ENCODE results near the gene RNF187.
A peak's percentile ranks its signal among the peaks of the same experiment; 100 is the strongest.

RNF187 gene

DNA sequence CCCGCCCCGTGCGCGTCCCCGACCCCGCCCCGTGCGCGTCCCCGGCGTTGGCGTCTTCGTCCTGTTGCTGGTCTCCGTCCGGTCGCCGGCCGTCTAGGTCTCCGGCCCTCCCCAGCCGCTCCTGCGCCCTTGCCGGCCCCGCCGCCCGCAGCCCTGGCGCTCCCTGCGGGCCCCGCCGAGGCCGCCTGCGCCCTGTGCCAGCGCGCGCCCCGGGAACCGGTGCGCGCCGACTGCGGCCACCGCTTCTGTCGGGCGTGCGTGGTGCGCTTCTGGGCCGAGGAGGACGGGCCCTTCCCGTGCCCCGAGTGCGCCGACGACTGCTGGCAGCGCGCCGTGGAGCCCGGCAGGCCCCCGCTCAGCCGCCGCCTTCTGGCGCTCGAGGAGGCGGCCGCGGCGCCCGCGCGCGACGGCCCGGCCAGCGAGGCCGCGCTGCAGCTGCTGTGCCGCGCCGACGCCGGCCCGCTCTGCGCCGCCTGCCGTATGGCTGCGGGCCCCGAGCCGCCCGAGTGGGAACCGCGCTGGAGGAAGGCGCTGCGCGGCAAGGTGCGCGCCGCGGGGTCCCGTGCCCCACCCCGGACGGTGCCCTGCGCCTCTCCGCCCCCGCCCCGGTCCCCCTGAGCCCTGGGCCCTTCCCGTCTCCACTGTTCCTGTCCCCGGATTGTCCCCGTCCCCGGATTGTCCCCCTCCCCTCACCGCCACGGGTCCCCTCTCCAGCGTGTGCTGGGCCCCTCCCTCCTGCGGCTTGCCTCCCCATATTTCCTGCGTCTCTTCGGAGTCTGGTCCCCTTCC lies at the start of gene RNF187:
TSS of gene RNF187 (plus strand) at position 47 of the 789 bp plus-strand sequence.
- no peak for DNase-seq

DNA sequence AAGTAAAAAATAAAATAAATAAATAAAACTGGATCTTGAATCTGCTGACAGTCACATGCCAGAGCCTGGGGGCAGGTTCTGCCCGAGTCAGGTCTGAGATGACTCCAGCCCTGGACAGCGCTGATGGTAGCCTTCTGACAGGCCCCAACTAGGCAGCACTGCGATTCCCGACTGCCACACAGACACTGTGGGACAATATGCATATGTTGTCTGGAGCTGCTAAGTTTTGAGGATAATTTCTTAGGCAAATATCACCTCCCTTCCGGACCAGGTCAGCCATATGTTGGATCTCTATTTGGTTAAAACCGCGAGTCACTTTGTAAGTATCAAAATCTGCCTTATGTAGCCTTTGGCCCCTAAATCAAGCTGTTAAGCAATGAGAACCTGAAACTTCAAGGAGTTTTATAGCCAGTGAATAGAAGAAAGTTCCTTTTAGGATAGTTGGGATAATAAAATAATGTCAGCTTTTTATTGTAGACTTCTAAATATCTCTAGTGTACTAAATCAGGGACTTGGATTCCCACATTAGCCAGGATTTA lies 49.7 kb upstream of the RNF187 start:
- no peak for DNase-seq

DNA sequence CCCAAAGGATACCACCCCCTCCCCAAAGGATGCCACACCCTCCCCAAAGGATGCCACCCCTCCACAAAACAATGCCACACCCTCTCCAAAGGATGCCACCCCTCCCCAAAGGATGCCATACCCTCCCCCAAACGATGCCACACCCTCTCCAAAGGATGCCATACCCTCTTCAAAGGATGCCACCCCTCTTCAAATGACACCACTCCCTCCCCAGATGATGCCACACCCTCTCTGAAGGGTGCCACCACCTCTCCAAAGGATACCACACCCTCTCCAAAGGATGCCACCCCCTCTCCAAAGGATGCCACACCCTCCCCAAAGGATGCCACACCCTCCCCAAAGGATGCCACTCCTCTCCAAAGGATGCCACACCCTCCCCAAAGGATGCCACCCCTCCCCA lies 48.9 kb upstream of the RNF187 start:
- no peak for DNase-seq

DNA sequence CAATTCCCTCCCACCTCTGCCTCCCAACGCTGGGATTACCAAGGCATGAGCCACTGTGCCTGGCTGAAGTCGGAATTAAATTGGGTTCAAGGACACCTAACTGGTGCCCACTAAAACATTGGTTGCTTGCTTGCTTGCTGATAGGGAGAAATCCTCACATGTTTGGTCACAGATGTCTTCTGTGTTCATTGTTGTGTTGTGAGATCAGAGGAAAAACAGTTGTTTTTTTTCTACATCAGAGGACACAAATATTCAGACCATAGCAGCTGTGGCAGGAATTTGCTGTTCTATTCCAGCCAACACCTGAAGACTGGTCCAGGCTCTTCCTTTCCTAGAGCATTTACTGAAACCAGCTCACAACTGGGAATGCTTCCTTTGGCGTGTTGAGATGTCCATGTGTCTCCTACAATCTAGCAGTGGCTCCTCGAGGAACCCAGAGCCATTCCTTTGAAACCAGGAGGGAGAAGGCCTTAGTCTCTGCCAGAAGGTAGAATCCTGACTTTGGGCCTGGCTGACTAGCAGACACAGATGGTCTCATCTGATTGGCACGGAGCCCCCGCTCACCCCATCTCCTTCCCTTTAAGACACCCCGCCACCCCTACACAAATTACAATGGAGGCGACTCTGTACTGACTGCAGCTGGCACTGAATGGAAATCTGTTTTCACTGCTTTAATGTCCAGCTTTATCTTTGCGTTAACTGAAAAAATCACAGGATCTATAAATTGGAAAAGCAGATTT lies 46.3 kb upstream of the RNF187 start:
- no peak for DNase-seq

DNA sequence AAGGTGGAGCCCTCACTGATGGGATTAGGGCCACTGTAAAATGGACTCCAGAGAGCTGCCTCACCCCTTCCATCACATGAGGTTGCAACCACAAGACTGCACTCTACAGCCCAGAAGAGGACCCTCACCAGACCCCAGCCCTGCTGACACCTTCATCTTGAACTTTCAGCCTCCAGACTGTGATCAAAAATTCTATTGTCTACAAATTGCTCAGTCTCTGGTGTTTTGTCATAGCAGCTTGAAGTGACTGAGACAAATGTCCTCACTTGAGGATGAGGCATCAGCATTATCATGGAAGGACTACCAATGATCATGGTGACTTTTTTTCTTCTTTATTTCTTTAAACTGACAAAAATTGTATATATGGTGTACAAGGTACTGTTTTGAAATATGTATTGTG lies 43.8 kb upstream of the RNF187 start:
- no peak for DNase-seq

DNA sequence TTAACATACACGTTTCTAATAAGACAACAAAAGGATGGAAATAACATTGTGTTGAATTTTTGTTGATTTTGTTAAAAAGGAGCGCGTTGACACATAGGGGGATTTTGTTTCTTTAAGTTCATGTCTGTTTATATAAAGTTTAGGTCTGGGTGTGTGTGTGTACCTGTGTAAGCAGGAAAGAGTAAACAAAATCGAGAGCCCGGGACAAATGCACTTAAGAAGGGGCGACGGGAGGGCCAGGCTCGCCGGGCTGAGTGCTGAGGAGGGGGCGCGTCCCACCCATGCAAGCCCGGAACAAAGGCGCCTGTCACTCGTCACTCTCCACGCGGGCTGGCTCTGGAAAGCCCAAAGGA lies 41.7 kb upstream of the RNF187 start:
- no peak for DNase-seq

DNA sequence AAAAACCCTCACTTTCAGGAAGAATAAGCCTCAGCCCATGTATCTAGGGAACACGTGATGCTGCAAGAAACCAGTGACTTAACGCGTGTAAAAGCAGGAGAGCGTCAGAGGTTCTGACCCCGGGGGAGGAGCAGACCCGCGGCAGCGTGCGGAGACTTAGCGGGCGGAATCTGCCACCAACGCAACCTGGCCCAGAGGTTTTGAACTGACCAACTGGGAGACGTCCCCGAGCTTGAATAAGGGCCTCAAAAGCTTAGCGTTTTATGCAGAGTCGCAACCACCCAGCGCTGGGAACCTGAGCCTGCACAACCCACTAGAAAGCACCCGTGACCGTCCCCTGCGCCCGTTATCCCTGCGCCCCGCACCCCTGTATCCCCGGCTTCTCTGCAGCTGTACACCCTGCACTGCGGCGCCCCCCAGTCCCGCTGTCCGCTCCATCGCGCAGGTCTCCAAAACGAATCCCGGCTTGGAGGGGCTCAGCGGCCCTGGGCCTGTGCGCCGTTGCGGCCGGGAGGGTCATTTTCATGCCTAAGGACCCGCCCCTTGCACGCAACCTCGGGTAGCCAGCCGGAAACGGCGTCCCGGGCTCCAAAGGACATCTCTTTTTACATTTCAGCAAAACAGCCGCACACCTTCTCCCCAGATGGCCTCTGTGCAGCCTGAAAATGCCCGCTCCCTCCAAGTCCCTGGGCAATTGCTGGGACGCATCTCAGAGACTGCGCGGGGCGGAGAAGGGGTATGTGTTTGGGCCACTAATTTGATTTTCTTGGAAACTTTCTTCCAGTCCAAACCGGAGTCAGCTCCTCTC lies 41.1 kb upstream of the RNF187 start:
- DNase-seq: no peak

DNA sequence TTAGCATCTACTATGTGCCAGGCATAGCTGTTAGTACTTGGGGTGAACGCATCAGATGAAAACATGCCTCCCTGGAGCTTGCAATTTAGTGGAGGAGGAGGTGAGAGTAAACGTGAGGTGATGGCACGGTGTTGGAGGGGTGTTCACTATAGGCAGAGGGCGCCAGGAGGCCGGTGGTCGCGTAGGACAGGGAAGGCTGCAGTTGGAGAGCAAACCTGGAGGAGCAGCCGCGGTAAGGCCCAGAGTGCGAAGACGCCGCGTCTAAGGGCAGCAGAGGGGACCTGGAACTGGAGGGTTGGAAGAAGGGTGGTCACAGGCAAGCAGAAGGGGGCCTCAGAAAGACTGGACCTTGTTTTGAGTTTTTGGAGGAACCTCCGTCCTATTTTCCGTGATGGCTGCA lies 40.3 kb upstream of the RNF187 start:
- DNase-seq: no peak

DNA sequence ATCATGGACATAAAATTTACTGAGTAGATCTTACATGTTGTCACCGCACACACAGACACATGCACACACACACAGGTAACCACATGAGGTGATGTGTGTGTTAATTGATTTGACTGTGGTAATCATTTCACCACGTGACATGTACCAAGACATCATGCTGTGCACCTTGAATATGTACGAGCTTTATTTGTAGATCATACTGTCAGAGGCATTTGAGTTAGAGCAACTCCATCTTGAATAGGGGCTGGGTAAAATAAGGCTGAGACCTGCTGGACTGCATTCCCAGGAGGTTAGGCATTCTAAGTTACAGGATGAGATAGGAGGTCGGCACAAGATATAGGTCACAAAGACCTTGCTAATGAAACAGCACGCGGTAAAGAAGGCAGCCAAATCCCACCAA lies 38.8 kb upstream of the RNF187 start:
- DNase-seq: no peak

DNA sequence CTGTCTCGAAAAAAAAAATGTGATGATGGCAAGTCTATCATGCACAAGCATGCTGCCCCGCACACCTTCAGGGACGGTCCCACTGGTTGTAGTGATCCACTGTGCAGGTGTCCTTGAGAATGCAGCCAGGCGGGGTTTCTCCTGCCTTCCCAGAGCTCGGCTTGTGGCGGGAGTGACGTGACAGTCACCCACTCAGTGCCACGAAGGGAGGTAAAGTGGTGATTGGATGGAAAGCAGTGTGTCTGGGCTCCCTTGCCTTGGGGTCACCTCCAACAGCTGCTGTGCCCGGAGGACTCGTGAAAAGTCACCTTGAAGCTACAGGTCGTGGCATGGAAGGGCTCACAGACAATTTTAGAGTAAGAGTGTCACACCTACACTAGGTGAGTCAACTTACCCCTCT lies 37.0 kb upstream of the RNF187 start:
- no peak for DNase-seq

DNA sequence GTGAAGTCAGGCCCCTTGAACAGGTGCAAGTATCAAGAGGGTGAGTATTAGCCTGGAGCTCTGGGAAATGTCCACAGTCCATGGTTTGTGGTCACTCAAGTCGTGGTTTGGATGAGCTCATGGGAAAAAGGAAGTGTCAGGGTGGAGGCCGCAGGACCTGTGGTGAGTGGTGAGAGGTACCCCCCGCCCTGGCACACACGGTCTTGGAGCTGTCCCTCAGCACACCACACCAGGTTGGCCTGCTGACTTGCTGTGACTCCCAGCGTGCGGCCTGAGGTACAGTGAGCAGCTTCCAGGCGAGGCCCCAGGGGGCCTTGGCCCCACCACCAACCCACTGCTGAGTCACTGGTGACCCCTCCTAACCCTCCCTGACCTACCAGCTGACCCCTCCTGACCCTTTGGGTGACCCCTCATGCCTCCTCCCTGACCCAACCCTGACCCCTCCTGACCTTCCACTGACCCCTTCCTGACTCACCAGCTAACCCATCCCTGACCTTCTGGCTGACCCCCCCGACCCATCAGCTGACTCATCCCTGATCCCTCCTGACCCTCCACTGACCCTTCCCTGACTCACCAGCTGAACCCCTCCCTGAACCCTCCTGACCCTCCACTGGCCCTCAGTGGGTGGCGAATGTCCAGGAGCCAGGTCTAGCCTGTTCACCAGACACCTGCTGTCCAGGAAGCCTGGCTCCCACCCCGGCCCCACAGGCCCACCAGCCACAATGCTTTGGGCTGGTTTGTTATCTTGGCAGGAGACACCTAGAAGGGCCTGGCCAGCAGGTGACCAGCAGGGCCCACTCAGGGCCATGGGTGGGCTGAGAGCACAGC lies 34.8 kb upstream of the RNF187 start:
- DNase-seq: no peak

DNA sequence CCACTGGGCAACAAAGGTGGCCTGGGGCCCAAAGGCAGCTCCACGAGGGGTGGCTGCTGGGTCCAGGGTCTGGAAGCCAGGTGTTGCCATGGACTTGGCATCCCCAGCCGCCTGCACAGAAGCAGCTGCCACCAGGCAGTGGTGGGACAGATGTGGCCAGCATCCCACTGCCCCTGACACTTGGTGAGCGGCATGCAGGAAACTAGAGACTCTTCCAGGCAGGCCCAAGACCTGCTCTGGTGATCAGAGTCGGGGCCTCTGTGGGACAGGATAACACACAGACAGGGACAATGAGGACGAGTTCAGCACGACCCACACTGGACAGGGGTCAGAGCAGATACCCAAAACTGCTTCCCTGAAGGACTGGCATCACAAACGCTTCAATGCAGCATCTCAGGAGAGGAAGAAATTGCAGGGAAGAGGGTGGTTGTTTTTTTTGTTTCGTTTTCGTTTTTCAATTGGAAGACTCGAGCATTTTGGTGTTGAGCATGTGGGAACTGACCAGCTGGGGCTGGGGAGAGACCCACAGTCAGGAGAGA lies 34.1 kb upstream of the RNF187 start:
- DNase-seq: no peak

DNA sequence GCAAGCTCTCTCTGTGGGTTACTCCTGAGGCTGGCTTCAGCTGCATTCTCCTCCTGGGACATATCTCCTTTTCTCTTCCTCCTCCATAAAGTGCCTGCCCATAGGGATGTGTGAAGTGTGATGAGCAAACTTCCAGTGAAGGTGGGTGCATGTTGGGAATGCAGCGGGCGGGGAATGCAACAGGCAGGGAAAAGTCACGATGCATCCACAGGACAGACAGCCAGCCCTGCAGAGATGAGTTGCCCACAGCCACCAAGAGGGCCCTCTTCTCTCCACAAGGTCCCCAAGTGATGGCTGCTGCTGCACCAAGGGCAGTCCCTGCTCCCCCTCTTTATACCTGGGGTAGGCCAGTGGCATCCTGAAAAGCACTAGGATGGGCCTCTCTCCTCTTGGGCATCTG lies 33.6 kb upstream of the RNF187 start:
- no peak for DNase-seq

DNA sequence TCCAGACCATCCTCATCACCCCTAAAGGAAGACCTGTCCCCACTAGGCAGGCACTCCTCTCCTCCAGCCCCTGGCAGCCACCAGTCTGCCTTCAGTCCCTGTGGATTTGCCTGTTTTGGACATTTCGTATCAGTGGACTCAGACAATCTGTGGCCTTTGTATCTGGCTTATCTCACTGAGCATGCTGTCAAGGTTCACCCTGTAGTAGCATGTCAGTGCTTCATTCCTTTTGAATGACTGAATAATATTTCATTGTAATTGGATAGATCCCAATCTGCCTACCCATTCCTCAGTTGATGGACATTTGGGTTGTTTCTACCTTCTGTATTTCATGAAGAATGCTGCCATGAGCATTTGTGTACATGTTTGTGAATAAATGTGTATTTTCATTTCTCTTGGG lies 32.9 kb upstream of the RNF187 start:
- DNase-seq: no peak

DNA sequence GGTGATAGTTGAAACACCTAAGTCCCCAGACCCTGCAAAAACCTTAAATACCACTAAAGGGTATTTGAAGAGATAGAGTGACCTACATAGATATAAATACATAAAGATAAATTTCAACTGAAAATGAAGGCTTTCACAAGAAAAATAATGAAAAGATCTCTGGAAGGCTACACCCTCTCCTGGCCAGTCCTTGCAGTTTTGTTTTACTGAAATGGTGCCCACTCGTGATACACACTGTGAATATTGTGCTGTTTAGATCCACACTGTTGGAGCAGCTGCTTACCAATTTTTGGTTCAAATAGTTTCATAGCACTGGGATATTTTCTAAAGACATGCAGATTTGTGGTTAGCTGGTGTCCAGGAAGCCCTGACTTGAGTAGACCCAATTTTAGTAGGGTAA lies 31.5 kb upstream of the RNF187 start:
- DNase-seq: no peak

DNA sequence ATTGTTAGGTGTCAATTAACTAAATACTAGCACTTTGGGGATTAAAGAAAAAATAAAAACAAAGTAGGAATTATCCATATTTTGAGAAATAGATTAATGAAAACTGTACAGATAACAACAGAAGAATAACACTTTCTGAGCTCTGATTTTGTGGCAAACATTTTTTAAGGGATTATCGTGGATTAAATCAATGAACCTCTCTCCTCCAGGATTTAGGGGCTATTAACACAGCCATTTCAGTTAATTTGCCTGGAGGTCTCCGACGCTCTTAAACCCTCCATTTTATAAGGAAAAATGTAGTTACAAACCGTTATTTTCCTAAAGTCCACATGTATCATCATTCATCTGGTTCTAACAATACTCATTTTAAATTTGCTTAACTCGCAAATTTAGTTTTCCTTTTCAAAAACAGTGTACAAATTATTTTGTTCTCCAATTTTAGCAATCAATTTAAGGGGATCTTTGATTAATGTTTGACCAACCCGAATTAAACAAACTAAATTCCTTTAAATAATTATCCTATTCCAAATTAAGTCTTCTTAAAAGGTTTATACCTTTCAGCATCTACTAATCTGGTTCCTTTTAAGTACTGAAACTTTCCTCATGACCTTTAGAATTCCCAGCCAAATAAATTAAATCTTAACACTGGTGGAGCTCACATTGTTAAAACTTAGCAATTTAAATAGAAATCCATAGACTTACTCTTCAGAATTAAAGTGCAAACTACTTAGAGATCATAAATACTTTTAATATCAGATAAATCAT lies 30.7 kb upstream of the RNF187 start:
- DNase-seq: no peak

DNA sequence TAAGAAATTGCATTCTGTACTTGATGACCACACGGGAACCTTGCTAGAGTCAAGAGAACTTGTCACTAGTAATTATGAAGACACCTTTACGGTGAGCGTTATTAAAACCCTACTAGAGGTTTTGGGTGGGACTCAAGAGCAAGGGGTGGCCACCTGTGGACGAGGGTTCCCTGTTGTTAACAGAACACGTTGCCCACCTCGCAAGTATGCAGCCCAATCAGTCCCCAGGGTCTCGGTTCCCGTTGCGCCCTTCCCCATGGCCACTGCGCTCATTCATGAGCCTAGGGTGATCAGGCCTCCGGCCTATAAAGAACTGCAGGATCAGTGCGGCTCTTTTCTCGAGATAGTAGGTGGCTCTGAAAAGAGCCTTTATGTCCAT lies 30.2 kb upstream of the RNF187 start:
- no peak for DNase-seq

DNA sequence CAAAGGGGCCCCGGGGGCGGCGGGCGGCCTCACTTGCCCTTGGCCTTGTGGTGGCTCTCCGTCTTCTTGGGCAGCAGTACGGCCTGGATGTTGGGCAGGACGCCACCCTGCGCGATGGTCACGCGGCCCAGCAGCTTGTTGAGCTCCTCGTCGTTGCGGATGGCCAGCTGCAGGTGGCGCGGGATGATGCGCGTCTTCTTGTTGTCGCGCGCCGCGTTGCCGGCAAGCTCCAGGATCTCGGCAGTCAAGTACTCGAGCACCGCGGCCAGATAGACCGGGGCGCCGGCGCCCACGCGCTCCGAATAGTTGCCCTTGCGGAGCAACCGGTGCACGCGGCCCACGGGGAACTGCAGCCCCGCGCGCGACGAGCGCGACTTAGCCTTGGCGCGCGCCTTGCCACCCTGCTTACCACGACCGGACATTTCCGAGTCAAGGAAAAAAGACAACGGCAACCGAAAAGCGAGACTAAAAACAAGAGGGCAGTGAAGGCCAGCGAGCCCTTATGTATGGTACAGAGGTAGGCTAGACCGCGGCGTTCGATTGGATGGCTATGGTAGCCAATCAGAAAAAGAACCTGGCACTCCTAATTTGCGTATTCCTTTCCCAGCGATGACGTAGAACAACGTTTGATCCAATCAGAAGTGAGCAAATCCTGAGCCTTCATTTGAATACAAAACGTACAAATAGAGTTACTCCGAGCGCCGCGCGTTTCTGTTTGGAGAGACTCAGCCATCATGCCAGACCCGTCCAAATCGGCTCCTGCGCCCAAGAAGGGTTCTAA lies 29.6 kb upstream of the RNF187 start:
- DNase-seq: peak; percentile 94

DNA sequence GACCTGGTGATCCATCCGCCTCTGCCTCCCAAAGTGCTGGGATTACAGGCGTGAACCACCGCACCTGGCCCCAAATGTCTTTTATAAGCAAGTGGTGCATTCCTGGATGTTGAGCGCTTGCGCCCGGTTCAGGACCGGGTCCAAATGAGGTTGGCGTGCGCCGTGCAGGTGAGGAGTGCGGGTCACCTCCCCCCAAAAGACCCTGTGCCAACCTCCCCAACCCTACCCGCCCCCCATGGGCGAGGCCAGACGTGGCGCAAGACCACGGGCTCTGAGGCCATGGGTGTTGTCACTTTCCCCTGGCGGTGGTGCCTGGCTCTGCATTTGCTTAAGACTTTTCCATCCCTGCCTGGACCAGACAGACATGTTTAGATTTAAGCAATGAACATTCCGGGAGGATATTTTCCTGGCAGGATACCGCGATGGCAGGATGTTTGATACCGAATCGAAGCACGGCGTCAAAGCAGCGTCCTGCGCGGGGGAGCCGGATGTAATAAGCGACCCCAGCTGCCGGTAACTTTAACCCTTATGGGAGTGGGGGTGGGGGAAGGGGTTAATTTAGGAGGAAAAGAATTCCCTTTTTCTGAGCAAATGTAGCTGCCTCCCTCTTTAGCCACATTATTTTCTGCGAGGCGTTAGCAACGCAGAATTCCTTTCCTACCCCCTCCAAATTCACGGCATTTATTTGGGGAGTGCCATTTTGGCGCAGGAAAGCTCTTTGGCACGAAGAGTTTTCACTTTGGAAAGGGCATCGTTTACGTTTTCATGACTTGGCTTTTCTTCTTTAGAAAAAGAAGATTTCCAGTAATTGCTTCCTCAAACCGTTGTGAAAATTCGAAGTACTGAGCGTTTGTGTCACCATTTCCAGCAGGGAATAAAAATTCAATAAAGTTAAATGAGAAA lies 27.8 kb upstream of the RNF187 start:
- no peak for DNase-seq

DNA sequence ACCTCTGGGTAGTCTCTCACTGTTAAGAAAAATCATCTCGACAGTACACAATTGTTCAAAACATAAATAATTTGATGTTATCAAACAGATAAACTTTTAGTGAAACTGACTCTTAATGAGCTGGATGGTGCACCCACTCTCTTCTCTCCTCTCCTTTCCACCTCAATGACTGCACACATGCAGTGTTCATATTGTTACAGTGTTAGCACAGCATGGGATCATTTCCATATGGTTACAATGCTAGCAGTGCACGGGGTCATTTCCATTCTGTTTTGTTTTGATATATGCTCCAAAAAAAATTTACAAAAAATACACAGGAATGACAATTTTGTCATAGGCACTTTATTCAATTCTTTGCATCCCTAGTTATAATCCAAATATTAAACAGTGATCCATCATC lies 26.4 kb upstream of the RNF187 start:
- DNase-seq: no peak

Data from GF-D8 (cell line).